Upper lobe of right lung (tissue), 1 donor: ENCODE results near the gene RASSF7. TPM values are rescaled to one million over a fixed set of nuclear protein-coding genes. Genes with fewer than 3 reads are reported as not detected.

Experiments
- ATAC-seq: fragments of 200-7000 bp; cut with Tn5 transposase; one replicate; pipeline ENCODE4 v1.9.1; 2020; ENCODE audit warnings: mild to moderate bottlenecking, moderate library complexity
- DNase-seq: peaks from one replicate; pipeline ENCODE4 v3.0.0-alpha.2; 2020
- H3K27ac ChIP-seq: fragments of 200-600 bp; one replicate; pipeline ENCODE4 v1.8.0; 2022
- H3K27me3 ChIP-seq: fragments of 200-600 bp; one replicate; pipeline ENCODE4 v1.8.0; 2022; ENCODE audit warnings: mild to moderate bottlenecking
- H3K36me3 ChIP-seq: fragments of 200-600 bp; one replicate; pipeline ENCODE4 v1.8.0; 2022
- H3K4me1 ChIP-seq: fragments of 200-600 bp; one replicate; pipeline ENCODE4 v1.8.0; 2022
- H3K4me3 ChIP-seq: fragments of 200-600 bp; one replicate; pipeline ENCODE4 v1.8.0; 2022; ENCODE audit warnings: mild to moderate bottlenecking
- H3K9me3 ChIP-seq: fragments of 200-600 bp; one replicate; pipeline ENCODE4 v1.8.0; 2022
- intact Hi-C: fragments of 100-400 bp; cut with DNase I; formaldehyde crosslinking; loops from one replicate; pipeline ENCODE4 v1.11.0; 2022
- total RNA-seq: library from RNA; stranded (reverse); fragmentation: NEBNext Ultra II Directional; extraction: Animal tissue kit (Norgen Biotek cat#: 25700); gene quantifications from one replicate; pipeline ENCODE4 v1.2.1, GENCODE V29; 2021
- TF ChIP-seq, protein P1 (sequence below): fragments of 200-600 bp; IDR thresholded peaks from one replicate; pipeline ENCODE4 v1.8.0; 2022; ENCODE audit warnings: antibody characterized with exemption
- donor health status: DM: no; HTN: yes; CAD: no; lungs with severe emphysema.

The RASSF7 gene
- total RNA-seq, 1 donor from 2014 or later: 76.7 TPM

DNA sequence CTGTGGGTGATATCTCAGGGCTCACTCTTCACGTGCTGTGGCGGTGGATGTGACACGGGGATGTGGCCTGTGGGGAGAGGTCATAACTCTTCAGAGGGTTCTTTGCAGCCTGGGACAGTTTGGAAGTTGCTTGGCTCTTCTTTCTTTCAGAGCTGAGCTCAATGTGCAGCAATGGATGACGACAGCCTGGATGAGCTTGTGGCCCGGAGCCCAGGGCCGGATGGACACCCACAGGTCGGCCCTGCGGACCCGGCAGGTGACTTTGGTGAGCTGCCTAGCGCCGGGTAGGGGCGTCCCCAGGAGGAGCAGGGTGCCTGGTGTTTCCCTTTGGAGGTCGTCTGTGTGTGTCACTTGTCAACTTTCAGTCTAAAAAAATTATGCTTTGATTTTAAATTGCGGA, 20.6 kb downstream of the RASSF7 start:
- ATAC-seq (no peak), DNase-seq (no peak)
- Histone ChIP-seq H3K27ac (no peak overlapping the region), H3K4me3 (no peak overlapping the region), H3K9me3 (no peaks in the 10 kb centered on the region), H3K4me1 (peaks cover 18% of the 10 kb centered on the region), H3K36me3 (peaks cover 38% of the 10 kb centered on the region), H3K27me3 (no peaks in the 10 kb centered on the region)
- intact Hi-C loops: no loop called here
- TF ChIP-seq, protein P1, sequence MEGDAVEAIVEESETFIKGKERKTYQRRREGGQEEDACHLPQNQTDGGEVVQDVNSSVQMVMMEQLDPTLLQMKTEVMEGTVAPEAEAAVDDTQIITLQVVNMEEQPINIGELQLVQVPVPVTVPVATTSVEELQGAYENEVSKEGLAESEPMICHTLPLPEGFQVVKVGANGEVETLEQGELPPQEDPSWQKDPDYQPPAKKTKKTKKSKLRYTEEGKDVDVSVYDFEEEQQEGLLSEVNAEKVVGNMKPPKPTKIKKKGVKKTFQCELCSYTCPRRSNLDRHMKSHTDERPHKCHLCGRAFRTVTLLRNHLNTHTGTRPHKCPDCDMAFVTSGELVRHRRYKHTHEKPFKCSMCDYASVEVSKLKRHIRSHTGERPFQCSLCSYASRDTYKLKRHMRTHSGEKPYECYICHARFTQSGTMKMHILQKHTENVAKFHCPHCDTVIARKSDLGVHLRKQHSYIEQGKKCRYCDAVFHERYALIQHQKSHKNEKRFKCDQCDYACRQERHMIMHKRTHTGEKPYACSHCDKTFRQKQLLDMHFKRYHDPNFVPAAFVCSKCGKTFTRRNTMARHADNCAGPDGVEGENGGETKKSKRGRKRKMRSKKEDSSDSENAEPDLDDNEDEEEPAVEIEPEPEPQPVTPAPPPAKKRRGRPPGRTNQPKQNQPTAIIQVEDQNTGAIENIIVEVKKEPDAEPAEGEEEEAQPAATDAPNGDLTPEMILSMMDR: no peak

DNA sequence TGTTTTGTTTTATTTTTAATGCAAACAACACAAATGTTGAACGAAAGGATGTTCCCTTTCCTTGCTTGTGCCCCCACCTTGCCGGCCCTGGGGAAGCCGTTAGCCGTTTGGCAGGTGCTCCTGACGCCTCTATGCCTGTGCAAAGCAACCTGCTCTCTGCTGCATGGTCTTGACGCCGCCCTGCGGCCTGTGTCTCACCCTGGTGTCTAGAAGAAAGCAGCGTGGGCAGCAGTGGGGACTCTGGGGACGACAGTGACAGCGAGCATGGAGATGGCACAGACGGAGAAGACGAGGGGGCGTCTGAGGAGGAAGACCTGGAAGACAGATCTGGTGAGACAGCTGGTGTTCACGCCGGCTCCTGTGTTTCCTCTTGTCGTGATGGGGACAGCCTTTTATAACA, 21.0 kb downstream of the RASSF7 start:
- intact Hi-C loops: no loop called here
- ATAC-seq (no peak), DNase-seq (no peak)
- Histone ChIP-seq H3K27me3 (no peaks in the 10 kb centered on the region), H3K27ac (no peak overlapping the region), H3K9me3 (no peaks in the 10 kb centered on the region), H3K36me3 (peaks cover 42% of the 10 kb centered on the region), H3K4me1 (peaks cover 18% of the 10 kb centered on the region), H3K4me3 (no peak overlapping the region)
- TF ChIP-seq, protein P1: no peak

DNA sequence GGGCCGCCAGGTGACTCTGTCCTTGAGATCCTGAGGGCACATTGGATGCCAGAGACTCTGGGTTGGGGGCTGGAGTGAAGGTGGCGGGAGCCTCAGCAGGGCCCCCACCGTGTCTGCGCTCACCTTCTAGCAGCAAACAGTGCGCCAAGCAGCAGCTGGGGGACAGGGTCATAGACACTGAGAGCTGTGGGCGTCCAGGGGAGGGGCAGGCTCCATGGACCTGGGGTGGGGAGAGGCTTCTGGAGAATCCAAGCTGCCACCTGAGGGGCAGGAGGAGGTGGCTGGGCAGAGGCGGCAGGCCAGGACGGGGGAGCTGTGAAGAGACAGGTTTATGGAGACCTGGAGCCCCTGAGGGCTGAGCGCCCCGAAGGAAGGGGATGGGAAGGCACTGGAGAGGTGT, 23.5 kb downstream of the RASSF7 start:
- Histone ChIP-seq H3K9me3 (no peaks in the 10 kb centered on the region), H3K27me3 (no peaks in the 10 kb centered on the region), H3K36me3 (peaks cover 67% of the 10 kb centered on the region), H3K27ac (no peak overlapping the region), H3K4me1 (no peaks in the 10 kb centered on the region), H3K4me3 (no peak overlapping the region)
- ATAC-seq (no peak), DNase-seq (no peak)
- TF ChIP-seq, protein P1: no peak
- intact Hi-C loops: no loop called here

DNA sequence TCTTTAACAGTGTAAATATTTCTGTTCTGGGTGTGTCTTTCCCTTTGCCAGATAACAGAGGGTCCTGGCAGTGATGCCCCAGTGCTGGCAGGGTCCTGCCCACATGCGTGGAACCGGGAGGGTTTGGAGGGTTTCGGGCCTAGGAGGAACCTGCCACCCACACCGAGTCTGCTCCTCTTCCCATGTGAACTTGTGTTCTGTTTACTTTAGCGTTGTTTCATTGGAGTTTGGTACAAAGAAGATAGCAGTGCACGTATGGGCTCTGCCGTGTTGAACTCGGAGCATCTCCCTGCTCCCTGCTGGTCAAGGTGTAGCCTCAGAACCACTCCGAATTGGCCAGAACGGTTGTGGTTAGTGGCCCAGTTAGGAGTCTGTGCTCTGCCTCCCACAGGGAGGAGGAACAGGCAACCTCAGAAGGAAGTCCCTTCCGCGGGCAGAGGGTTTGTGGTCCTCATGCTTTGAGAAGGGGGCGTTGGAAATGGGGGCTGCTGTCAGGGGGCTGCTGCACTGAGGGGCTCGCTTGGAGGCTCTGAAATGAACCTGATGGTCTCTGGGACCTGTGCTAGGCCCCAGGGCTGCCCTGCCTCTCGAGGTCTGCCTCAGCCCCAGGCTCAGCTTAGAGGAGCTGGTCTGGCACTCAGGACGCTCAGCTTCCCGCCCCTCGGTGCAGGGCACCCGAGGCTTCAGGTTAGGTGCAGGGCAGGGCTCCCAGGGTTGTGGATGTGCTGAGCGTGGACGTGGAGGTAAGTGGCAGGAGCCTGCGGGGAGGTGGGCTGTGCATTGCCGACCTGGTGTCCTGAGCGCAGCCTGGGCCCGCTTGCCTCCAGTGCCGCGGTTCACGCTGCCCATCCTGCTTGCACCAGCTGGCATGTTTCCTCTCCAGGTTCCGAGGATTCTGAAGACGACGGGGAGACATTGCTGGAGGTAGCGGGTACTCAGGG, 25.9 kb downstream of the RASSF7 start:
- no peak for DNase-seq
- Histone ChIP-seq H3K27me3 (no peaks in the 10 kb centered on the region), H3K4me1 (no peaks in the 10 kb centered on the region), H3K9me3 (no peaks in the 10 kb centered on the region), H3K27ac (no peak overlapping the region), H3K36me3 (peaks cover 81% of the 10 kb centered on the region), H3K4me3 (no peak overlapping the region)
- peak; percentile 6 for ATAC-seq
- intact Hi-C loops: no loop called here
- TF ChIP-seq, protein P1: no peak

DNA sequence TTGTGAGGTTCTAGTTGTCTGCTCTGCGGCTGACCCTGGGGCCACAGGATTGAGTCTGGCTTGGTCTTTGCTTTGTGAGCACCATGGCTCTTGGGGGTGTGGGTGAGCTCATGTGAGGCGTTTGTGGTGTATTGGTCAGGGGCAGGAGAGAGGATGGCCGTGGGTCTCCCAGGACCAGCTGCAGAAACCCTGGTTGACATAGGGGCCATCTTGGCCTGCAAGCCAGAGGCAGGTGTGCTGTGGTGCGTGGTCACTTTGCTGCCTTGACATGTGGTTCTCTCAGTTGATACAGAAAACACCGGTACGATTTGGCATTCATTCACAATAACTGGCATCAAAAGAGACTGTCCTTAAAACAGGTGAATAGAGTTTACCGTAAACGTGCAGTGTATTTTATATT, 26.8 kb downstream of the RASSF7 start:
- peaks cover 79% of the 10 kb centered on the region for H3K36me3 ChIP-seq
- DNase-seq: no peak
- TF ChIP-seq, protein P1: no peak
- no peaks in the 10 kb centered on the region for H3K9me3 ChIP-seq
- no peak for ATAC-seq
- H3K27ac ChIP-seq: no peak overlapping the region
- no peaks in the 10 kb centered on the region for H3K27me3 ChIP-seq
- intact Hi-C loops: no loop called here
- H3K4me3 ChIP-seq: no peak overlapping the region
- H3K4me1 ChIP-seq: no peaks in the 10 kb centered on the region
